ENCODE data around the gene LIMS1. TPM values are rescaled to one million over a fixed set of nuclear protein-coding genes. Genes with fewer than 3 reads are reported as not detected.
A peak's percentile ranks its signal among the peaks of the same experiment; 100 is the strongest.

LIMS1 gene
- total and polyA plus RNA-seq, 2 of the 13 experiments (the other 11 are each of a cell fraction or from before 2014, with no cell fraction given): 38.3 to 49.6 TPM

DNA sequence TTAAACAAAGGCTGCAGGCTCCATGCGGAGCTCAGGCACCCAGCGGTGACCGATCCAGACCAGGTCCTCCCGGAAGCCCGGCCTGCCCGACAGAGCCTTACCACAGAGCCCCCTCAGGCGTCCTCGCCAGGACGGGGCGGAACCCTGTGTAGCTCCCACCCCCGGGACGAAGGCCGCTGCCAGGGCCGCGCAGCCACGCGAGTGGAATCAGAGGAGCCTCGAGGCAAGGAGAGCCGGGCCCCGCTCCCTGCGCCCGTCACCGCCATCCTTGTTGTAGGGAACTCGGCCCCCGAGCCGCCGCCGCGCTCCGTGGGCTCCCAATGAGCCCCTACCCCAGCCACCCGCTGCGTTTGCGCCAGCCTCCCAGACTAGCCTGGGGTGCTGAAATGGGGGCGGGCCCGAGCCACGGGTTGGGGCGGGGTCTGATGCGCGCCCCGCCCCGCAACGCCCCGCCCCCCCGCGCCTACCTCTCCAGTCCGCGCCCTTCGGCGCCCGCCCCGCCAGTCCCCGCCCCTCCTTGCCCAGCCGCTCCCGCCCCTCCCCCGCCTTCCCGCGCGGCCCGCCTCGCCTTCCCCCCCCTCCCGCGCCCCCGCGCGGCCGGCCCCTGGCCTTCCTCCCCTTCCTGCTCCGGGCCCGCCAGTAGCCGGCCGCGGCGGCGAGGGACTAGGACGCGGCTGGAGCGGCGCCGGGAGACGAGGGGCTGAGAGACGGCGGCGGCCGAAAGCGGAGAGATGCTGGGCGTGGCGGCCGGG lies at the start of gene LIMS1 (continued):
- TF ChIP-seq ZNF354B (CRISPR knock-in tag; IDR thresholded peaks at IDR 0.05): 0 out of 2 replicates have a peak, but pooled peaks have one; percentile 78
- TF ChIP-seq GFI1 (CRISPR knock-in tag; IDR thresholded peaks at IDR 0.05; ENCODE audit: borderline replicate concordance): peak; percentile 36; the same call in 1 of the 2 replicates
- 0 out of 2 replicates have a peak, but pooled peaks have one; percentile 84 for TF ChIP-seq ZSCAN9 (CRISPR knock-in tag; IDR thresholded peaks at IDR 0.05; ENCODE audit: borderline replicate concordance)
- no peak for TF ChIP-seq FOXP1 (IDR thresholded peaks at IDR 0.05)
- TF ChIP-seq FOXP1 (CRISPR knock-in tag; IDR thresholded peaks at IDR 0.05): no peak
- TF ChIP-seq KIAA2018 (CRISPR knock-in tag; IDR thresholded peaks at IDR 0.05; ENCODE audit: borderline replicate concordance): no peak
- no peak for TF ChIP-seq SMC3 (IDR thresholded peaks at IDR 0.05; ENCODE audit: low read length)
- no peak for TF ChIP-seq GTF3A (CRISPR knock-in tag; conservative IDR thresholded peaks at IDR 0.05)
- peak; percentile 98 for TF ChIP-seq POLR2G (IDR thresholded peaks at IDR 0.05; ENCODE audit: low read depth, low read length)
- peak; percentile 95 for TF ChIP-seq POGK (CRISPR knock-in tag; conservative IDR thresholded peaks at IDR 0.05)
- TF ChIP-seq ZNF780A (CRISPR knock-in tag; IDR thresholded peaks at IDR 0.05): 0 out of 2 replicates have a peak, but pooled peaks have one; percentile 63
- TF ChIP-seq HNF1A (IDR thresholded peaks at IDR 0.05; ENCODE audit: low read depth): no peak
- TF ChIP-seq HNF1A (CRISPR knock-in tag; IDR thresholded peaks at IDR 0.05; ENCODE audit: borderline replicate concordance): peak; percentile 69; the same call in 1 of the 2 replicates
- no peak for TF ChIP-seq KLF13 (CRISPR knock-in tag; IDR thresholded peaks at IDR 0.05)
